H1 (cell line): ENCODE results near the gene HK2. TPM values are rescaled to one million over a fixed set of nuclear protein-coding genes. Genes with fewer than 3 reads are reported as not detected.

Source experiments
- CTCF ChIA-PET: fragments of 300-600 bp; sonication (Branson Sonifier 250); formaldehyde crosslinking; loops from one replicate; lab custom pipeline; 2021; ENCODE audit not compliant: partially characterized antibody; lab: Charles Lee
- POLR2A ChIA-PET: fragments of 300-600 bp; sonication (Branson Sonifier 250); formaldehyde crosslinking; loops from one replicate; lab custom pipeline; 2021; ENCODE audit warnings: inconsistent platforms; ENCODE audit not compliant: partially characterized antibody; lab: Charles Lee
- DNase-seq, 2 experiments: peaks; one replicate each; pipeline versions ENCODE4 v3.0.0 to v3.0.0-alpha.2; 2010 to 2022; ENCODE audit warnings: low spot score in 2 of 2, low read depth in 1 of 2, mixed read lengths in 1 of 2
- FAIRE-seq: peaks from 2 replicates; lab custom pipeline; 2011; peaks lifted over from hg19 to GRCh38; lab: Jason Lieb, UNC
- H2AFZ ChIP-seq: 2 replicates; pipeline ENCODE4 v1.8.1; 2012; ENCODE audit warnings: low read length, inconsistent platforms
- H2AK5ac ChIP-seq: 2 replicates; pipeline ENCODE4 v1.6.1; 2013; ENCODE audit warnings: low read depth, low read length
- H2BK120ac ChIP-seq: replicated peaks from 2 replicates; pipeline ENCODE3; 2013; ENCODE audit warnings: low read depth, low read length, inconsistent platforms
- H2BK12ac ChIP-seq: 2 replicates; pipeline ENCODE4 v1.6.1; 2013; ENCODE audit warnings: low read depth, low read length
- H2BK15ac ChIP-seq: 2 replicates; pipeline ENCODE4 v1.6.1; 2013; ENCODE audit warnings: low read length
- H2BK20ac ChIP-seq: 2 replicates; pipeline ENCODE4 v1.6.1; 2013; ENCODE audit warnings: low read length
- H2BK5ac ChIP-seq: 2 replicates; pipeline ENCODE4 v1.6.1; 2013; ENCODE audit warnings: low read depth, low read length
- H3K14ac ChIP-seq: 2 replicates; pipeline ENCODE4 v1.6.1; 2013; ENCODE audit warnings: inconsistent platforms; ENCODE audit not compliant: insufficient read length
- H3K18ac ChIP-seq: 2 replicates; pipeline ENCODE4 v1.6.1; 2013; ENCODE audit warnings: low read length; ENCODE audit errors: extremely low read depth
- H3K23ac ChIP-seq: 2 replicates; pipeline ENCODE4 v1.6.1; 2013; ENCODE audit warnings: inconsistent platforms; ENCODE audit not compliant: insufficient read length
- H3K23me2 ChIP-seq: 2 replicates; pipeline ENCODE4 v1.6.1; 2013; ENCODE audit warnings: low read depth, low read length
- H3K27ac ChIP-seq: 2 replicates; pipeline ENCODE4 v1.6.1; 2011; ENCODE audit warnings: low read depth, low read length, inconsistent platforms
- H3K27me3 ChIP-seq, 4 experiments: replicated peaks in 1 of 4; 1 replicate in 1 of 4; 2 replicates in 3 of 4; pipeline versions ENCODE4 v1.6.1 to v1.8.1; 2011 to 2013; ENCODE audit warnings: low read length in 3 of 4, mild to moderate bottlenecking in 3 of 4, inconsistent platforms in 2 of 4, mixed read lengths in 2 of 4, moderate library complexity in 1 of 4; ENCODE audit not compliant: control insufficient read depth in 3 of 4, insufficient read depth in 3 of 4; ENCODE audit errors: extremely low read depth in 1 of 4
- H3K36me3 ChIP-seq, 4 experiments: 2 replicates each; pipeline versions ENCODE4 v1.6.1 to v1.8.1; 2011 to 2013; ENCODE audit warnings: mild to moderate bottlenecking in 4 of 4, low read length in 3 of 4, moderate library complexity in 2 of 4, control low read depth in 1 of 4, inconsistent platforms in 1 of 4; ENCODE audit not compliant: insufficient read depth in 4 of 4, control insufficient read depth in 2 of 4
- H3K4ac ChIP-seq: replicated peaks from 2 replicates; pipeline ENCODE3; 2013; ENCODE audit warnings: low read length, low read depth, mixed read lengths, inconsistent platforms; ENCODE audit not compliant: insufficient read length
- H3K4me1 ChIP-seq, 4 experiments: replicated peaks in 1 of 4; 1 replicate in 1 of 4; 2 replicates in 3 of 4; pipeline versions ENCODE4 v1.6.1 to v1.8.1; 2011 to 2013; ENCODE audit warnings: low read length in 3 of 4, inconsistent platforms in 2 of 4, mixed read lengths in 1 of 4; ENCODE audit not compliant: insufficient read depth in 4 of 4, control insufficient read depth in 3 of 4
- H3K4me2 ChIP-seq, 2 experiments: 2 replicates each; pipeline versions ENCODE4 v1.6.1 to v1.8.1; 2011 to 2013; ENCODE audit warnings: low read depth in 2 of 2, low read length in 2 of 2, control low read depth in 1 of 2, inconsistent platforms in 1 of 2, mild to moderate bottlenecking in 1 of 2; ENCODE audit not compliant: insufficient read depth in 1 of 2
- H3K4me3 ChIP-seq, 4 experiments: fragments of 200-600, 300-600 bp in 1 of 4; sonication (generic), shearing (Covaris generic), sonication (Bioruptor Twin) in 1 of 4; 2 replicates each; pipeline versions ENCODE4 v1.5.1 to v1.8.1; 2011 to 2016; ENCODE audit warnings: low read length in 4 of 4, low read depth in 3 of 4, control low read depth in 2 of 4, inconsistent platforms in 2 of 4, mild to moderate bottlenecking in 2 of 4, mixed read lengths in 1 of 4, moderate library complexity in 1 of 4; ENCODE audit not compliant: insufficient read depth in 2 of 4; ENCODE audit errors: extremely low read depth in 1 of 4
- H3K56ac ChIP-seq: replicated peaks from 2 replicates; pipeline ENCODE3; 2013; ENCODE audit warnings: low read depth, mild to moderate bottlenecking, mixed read lengths, low read length, inconsistent platforms; ENCODE audit not compliant: insufficient read length
- H3K79me1 ChIP-seq: 2 replicates; pipeline ENCODE4 v1.6.1; 2013; ENCODE audit warnings: low read depth, low read length, control low read depth
- H3K79me2 ChIP-seq, 2 experiments: 2 replicates each; pipeline versions ENCODE4 v1.6.1 to v1.8.1; 2012 to 2013; ENCODE audit warnings: low read length in 2 of 2, mild to moderate bottlenecking in 2 of 2, inconsistent platforms in 1 of 2; ENCODE audit not compliant: insufficient read depth in 2 of 2, control insufficient read depth in 1 of 2
- H3K9ac ChIP-seq, 4 experiments: replicated peaks in 1 of 4; 1 replicate in 1 of 4; 2 replicates in 3 of 4; pipeline versions ENCODE4 v1.6.1 to v1.8.1; 2011 to 2013; ENCODE audit warnings: low read depth in 3 of 4, low read length in 3 of 4, control low read depth in 2 of 4, mild to moderate bottlenecking in 2 of 4, moderate library complexity in 2 of 4, inconsistent platforms in 1 of 4; ENCODE audit errors: extremely low read depth in 1 of 4
- H3K9me3 ChIP-seq, 2 experiments: 2 replicates each; pipeline versions ENCODE4 v1.6.1 to v1.8.1; 2012 to 2013; ENCODE audit warnings: mild to moderate bottlenecking in 2 of 2, moderate library complexity in 2 of 2, control low read depth in 1 of 2, inconsistent platforms in 1 of 2, low read depth in 1 of 2, low read length in 1 of 2, mixed read lengths in 1 of 2; ENCODE audit not compliant: insufficient read depth in 2 of 2
- H4K20me1 ChIP-seq, 2 experiments: replicated peaks in 1 of 2; 2 replicates each; pipeline versions ENCODE3 to v1.8.1; 2011 to 2013; ENCODE audit warnings: inconsistent platforms in 2 of 2, low read length in 2 of 2, mild to moderate bottlenecking in 1 of 2; ENCODE audit not compliant: insufficient read depth in 2 of 2, control insufficient read depth in 1 of 2
- H4K5ac ChIP-seq: 2 replicates; pipeline ENCODE4 v1.6.1; 2013; ENCODE audit warnings: low read length, low read depth, mixed read lengths, inconsistent platforms; ENCODE audit not compliant: insufficient read length
- H4K8ac ChIP-seq: 2 replicates; pipeline ENCODE4 v1.8.0; 2013; ENCODE audit warnings: mild to moderate bottlenecking, moderate library complexity, low read length, inconsistent platforms; ENCODE audit not compliant: insufficient read depth; ENCODE audit errors: extremely low read depth
- H4K91ac ChIP-seq: replicated peaks from 2 replicates; pipeline ENCODE3; 2013; ENCODE audit warnings: low read length, mixed read lengths, inconsistent platforms; ENCODE audit not compliant: insufficient read length
- CBX5 ChIP-seq: fragments of 300-800, 300-1000 bp; sonication (generic); IDR thresholded peaks from 2 replicates; pipeline ENCODE4 v1.7.1; 2016; ENCODE audit warnings: antibody characterized with exemption, low read length, low read depth
- NANOG ChIP-seq: IDR thresholded peaks from 2 replicates; pipeline ENCODE4 v1.6.1; 2011; ENCODE audit warnings: low read length, low read depth, mild to moderate bottlenecking, inconsistent platforms; ENCODE audit not compliant: insufficient read depth, poor library complexity, severe bottlenecking
- NRF1 ChIP-seq: IDR thresholded peaks from 2 replicates; pipeline ENCODE4 v1.6.1; 2011; ENCODE audit warnings: mild to moderate bottlenecking, low read depth, low read length, improper control_type of control experiment
- SP4 ChIP-seq: IDR thresholded peaks from 2 replicates; pipeline ENCODE4 v1.6.1; 2012; ENCODE audit warnings: low read length, inconsistent platforms
- WGBS, 2 experiments: shearing (Covaris generic) in 1 of 2; methylation state at CpG; one replicate each; pipeline versions ENCODE4 v1.1.6 to v1.1.7; 2013 to 2015; ENCODE audit warnings: low lambda C conversion rate in 2 of 2, mixed read lengths in 2 of 2, inconsistent platforms in 1 of 2, low coverage in 1 of 2, missing lambda C conversion rate in 1 of 2; ENCODE audit not compliant: insufficient replicate concordance in 2 of 2, insufficient coverage in 1 of 2, insufficient read length in 1 of 2; ENCODE audit errors: extremely low coverage in 1 of 2, missing lambda C conversion rate in 1 of 2; 5-methylcytosine and 5-hydroxymethylcytosine counted together
- polyA plus RNA-seq, 7 experiments: library from polyadenylated mRNA; depleted of rRNA in 3 of 7; stranded (reverse) in 5 of 7; unstranded in 2 of 7; fragments of >200 nt in 5 of 7; fragments of 200-250 nt in 2 of 7; gene quantifications; 1 replicate in 5 of 7; 2 replicates in 1 of 7; 4 replicates in 1 of 7; pipeline versions ENCODE4 v1.2.1 to v1.2.3, GENCODE V29; 2011 to 2013; ENCODE audit warnings: missing spikeins in 2 of 7, mixed read lengths in 2 of 7
- total RNA-seq: library from RNA; stranded (reverse); fragmentation: NEBNext Ultra II Directional; extraction: Animal tissue kit (Norgen Biotek cat#: 25700); gene quantifications from 2 replicates; pipeline ENCODE4 v1.2.1, GENCODE V29; 2021

The HK2 gene
- total and polyA plus RNA-seq, 2 of the 8 experiments (the other 6 are each of a cell fraction or from before 2014, with no cell fraction given), result 22.1 to 61.9 TPM

DNA sequence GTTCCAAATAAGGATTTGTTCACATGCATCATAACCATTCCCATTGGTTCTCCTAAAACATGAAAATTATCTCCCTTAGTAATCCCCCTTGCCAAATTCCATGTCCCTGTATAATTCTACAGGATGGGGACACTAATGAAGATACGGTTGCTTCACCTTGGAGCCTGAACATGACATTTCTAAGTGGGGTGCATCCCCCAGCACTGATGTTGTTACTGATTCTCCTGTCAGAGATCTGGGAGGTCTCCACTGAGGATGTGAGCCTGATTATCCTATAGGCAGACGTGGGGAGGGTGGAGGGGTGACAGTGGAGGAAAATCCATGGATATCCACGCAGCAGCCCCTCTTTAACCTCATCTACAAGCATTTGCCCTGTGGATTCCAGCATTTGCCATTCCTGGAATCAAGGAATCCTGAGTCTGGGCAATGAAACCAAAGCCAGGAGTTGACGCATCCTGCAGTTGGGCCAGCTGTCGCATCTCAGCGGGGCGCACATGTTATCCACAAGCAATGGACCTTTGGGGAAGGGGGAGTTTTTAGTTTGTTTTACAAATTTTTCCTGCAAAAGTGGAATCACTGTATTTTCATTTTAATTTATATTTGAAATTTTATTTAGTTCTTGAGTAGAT lies 57.3 kb downstream of the HK2 start:
- POLR2A ChIA-PET, result no interaction called here
- WGBS, 2 experiments, result 90% methylated on average over 7 of the region's 7 CpGs; no CpG with 5 or more reads in 1 of the 2 experiments
- no peak overlapping the region for H3K4me2 ChIP-seq
- H3K36me3 ChIP-seq, result peaks cover 27 to 58% (median 51%) of the 10 kb centered on the region in 4 experiments
- H4K20me1 ChIP-seq, result peaks cover 0 to 2% of the 10 kb centered on the region in 2 experiments
- TF ChIP-seq SP4, result no peak
- no peak for TF ChIP-seq NANOG
- TF ChIP-seq NRF1, result no peak
- no peak for TF ChIP-seq CBX5
- TF ChIP-seq, all 59 proteins: peak for 0
- H3K23ac ChIP-seq, result no peak overlapping the region
- CTCF ChIA-PET, result no interaction called here
- no peak overlapping the region for H2BK120ac ChIP-seq
- H2BK5ac ChIP-seq, result no peak overlapping the region
- no peak overlapping the region for H3K4ac ChIP-seq
- H3K27ac ChIP-seq, result no peak overlapping the region
- H3K14ac ChIP-seq, result no peak overlapping the region
- no peaks in the 10 kb centered on the region for H3K27me3 ChIP-seq
- H2BK20ac ChIP-seq, result no peak overlapping the region
- H3K9ac ChIP-seq, result no peak overlapping the region
- FAIRE-seq (no peak), DNase-seq (no peak)
- no peaks in the 10 kb centered on the region for H3K79me2 ChIP-seq
- peaks cover 0 to 4% (median under 1%) of the 10 kb centered on the region in 4 experiments; a peak in 2 of 7 replicates for H3K4me1 ChIP-seq
- H3K9me3 ChIP-seq, result no peaks in the 10 kb centered on the region
- no peak overlapping the region for H2BK12ac ChIP-seq
- no peak overlapping the region for H3K56ac ChIP-seq
- H2AFZ ChIP-seq, result no peak overlapping the region
- no peak overlapping the region for H2AK5ac ChIP-seq
- no peak overlapping the region for H3K4me3 ChIP-seq
- no peak overlapping the region for H4K8ac ChIP-seq
- H4K5ac ChIP-seq, result no peak overlapping the region
- H2BK15ac ChIP-seq, result no peak overlapping the region
- H3K23me2 ChIP-seq, result no peaks in the 10 kb centered on the region
- H4K91ac ChIP-seq, result no peak overlapping the region
- no peak overlapping the region for H3K18ac ChIP-seq
- no peaks in the 10 kb centered on the region for H3K79me1 ChIP-seq
